Caki2 (cell line): ENCODE results near the gene RIOK1. TPM values are rescaled to one million over a fixed set of nuclear protein-coding genes. Genes with fewer than 3 reads are reported as not detected.
A peak's percentile ranks its signal among the peaks of the same experiment; 100 is the strongest.

Experiments
- DNase-seq: peaks from one replicate; pipeline ENCODE4 v3.0.0-alpha.2; 2015; ENCODE audit warnings: low read depth
- in situ Hi-C: cut with HindIII; loops from 2 replicates; pipeline ENCODE4 v1.10.0; 2016; ENCODE audit warnings: low sequenced_read_pairs, low pct_unique_long_range_greater_than_20kb, mixed read lengths
- total RNA-seq: library from RNA; depleted of rRNA; stranded (reverse); fragments of >200 nt; shearing (Covaris generic); gene quantifications from 2 replicates; pipeline ENCODE4 v1.2.3, GENCODE V29; 2014; ENCODE audit warnings: low replicate concordance

Gene RIOK1
- total RNA-seq, 1 experiment from 2014 or later: 18.3 TPM

- DNase-seq: peak; percentile 8
- in situ Hi-C loops: no loop called here
Observed at GRCh38 chr6:7401075-7401474, 11.5 kb downstream of the RIOK1 start.

- DNase-seq: no peak
- in situ Hi-C loops: no loop called here
Observed at GRCh38 chr6:7402716-7403115, 13.1 kb downstream of the RIOK1 start.

GRCh38 chr6:7404546-7404945 lies 14.9 kb downstream of the RIOK1 start:
- DNase-seq: no peak
- in situ Hi-C loops: no loop called here

- in situ Hi-C loops: no loop called here
- DNase-seq: no peak
Observed at GRCh38 chr6:7406743-7407142, 17.1 kb downstream of the RIOK1 start.

GRCh38 chr6:7409740-7410139 lies 20.1 kb downstream of the RIOK1 start:
- in situ Hi-C loops: no loop called here
- DNase-seq: no peak

GRCh38 chr6:7410851-7411250 lies 21.2 kb downstream of the RIOK1 start:
- DNase-seq: no peak
- in situ Hi-C loops: no loop called here

GRCh38 chr6:7411328-7411727 lies 21.7 kb downstream of the RIOK1 start:
- DNase-seq: no peak
- in situ Hi-C loops: no loop called here

- DNase-seq: no peak
- in situ Hi-C loops: no loop called here
Observed at GRCh38 chr6:7413151-7413823, 23.7 kb downstream of the RIOK1 start.

- in situ Hi-C loops: no loop called here
- DNase-seq: peak; percentile 30
Observed at GRCh38 chr6:7414811-7415210, 25.2 kb downstream of the RIOK1 start.

- DNase-seq: no peak
- in situ Hi-C loops: no loop called here
Observed at GRCh38 chr6:7417684-7418083, 28.1 kb downstream of the RIOK1 start.

- DNase-seq: no peak
- in situ Hi-C loops: no loop called here
Observed at GRCh38 chr6:7418238-7418905, 28.8 kb downstream of the RIOK1 start.

- in situ Hi-C loops: no loop called here
- no peak for DNase-seq
Observed at GRCh38 chr6:7419065-7419464, 29.5 kb downstream of the RIOK1 start.

- in situ Hi-C loops: no loop called here
- DNase-seq: no peak
Observed at GRCh38 chr6:7421066-7421465, 31.5 kb downstream of the RIOK1 start.

GRCh38 chr6:7424058-7424457 lies 34.5 kb downstream of the RIOK1 start:
- in situ Hi-C loops: no loop called here
- DNase-seq: no peak

- in situ Hi-C loops: no loop called here
- DNase-seq: no peak
Observed at GRCh38 chr6:7424967-7425807, 35.6 kb downstream of the RIOK1 start.

- in situ Hi-C loops: no loop called here
- no peak for DNase-seq
Observed at GRCh38 chr6:7425808-7426190, 36.2 kb downstream of the RIOK1 start.

- in situ Hi-C loops: no loop called here
- no peak for DNase-seq
Observed at GRCh38 chr6:7426447-7427169, 37.0 kb downstream of the RIOK1 start.

GRCh38 chr6:7431313-7431673 lies 41.7 kb downstream of the RIOK1 start:
- no peak for DNase-seq
- in situ Hi-C loops: no loop called here
